ENCODE data around the gene C19orf81.

GRCh38 chr19:50670102-50670380 is 20.8 kb downstream of the C19orf81 start:
- TF ChIP-seq POLR2AphosphoS5 (IDR thresholded peaks at IDR 0.05) (no peak), CTCF (IDR thresholded peaks at IDR 0.05) (no peak)

Data from prostate gland (tissue), 2 donors.